Activated CD8-positive, alpha-beta memory T cell treated with anti-CD3 and anti-CD28 coated beads for 1 hour (primary cell): ENCODE measurements around the gene HUNK.

ENCODE experiments used
- DNase-seq, 2 donors: peaks; one replicate each; pipeline ENCODE4 v3.0.0-alpha.2; 2020; ENCODE audit warnings: low read depth in 1 of 2; ENCODE audit errors: extremely low read depth in 1 of 2

HUNK gene

DNA sequence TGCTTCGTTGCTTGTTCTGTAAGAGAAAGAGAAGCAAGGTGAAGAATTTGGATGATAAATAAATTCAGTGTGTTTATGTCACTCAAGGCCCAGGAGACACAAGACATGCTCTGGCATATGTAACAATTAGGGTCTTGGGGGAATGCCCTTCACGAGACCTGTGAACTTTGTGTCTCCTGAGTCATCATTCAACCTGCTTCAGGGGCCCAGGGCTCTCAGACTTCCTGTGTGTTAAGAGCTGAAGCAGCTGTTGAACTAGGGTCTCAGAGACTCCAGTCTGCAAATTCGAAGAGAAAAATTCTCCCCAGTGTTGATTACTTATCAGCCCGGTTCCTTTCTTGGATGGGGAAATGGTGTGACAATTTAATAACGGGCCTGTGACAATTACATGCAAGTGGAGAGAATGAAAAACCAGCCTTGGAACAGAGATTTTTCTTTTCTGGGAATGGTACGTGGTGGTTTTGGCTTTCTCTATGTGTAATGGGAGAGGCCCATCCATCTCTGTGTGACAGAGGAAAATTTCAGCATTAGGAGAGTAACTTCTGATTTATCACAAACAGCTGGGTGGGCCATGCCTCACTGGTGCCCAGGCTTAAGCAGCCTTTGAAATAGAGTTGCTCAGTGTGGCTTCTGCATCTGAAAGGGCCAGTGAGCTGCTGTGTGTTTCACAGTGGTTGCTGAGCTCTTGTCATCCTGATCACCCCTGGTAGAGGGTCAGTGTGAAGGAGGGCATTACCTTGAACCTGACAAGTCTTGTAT is 22.4 kb downstream of the HUNK start:
- DNase-seq = no peak

DNA sequence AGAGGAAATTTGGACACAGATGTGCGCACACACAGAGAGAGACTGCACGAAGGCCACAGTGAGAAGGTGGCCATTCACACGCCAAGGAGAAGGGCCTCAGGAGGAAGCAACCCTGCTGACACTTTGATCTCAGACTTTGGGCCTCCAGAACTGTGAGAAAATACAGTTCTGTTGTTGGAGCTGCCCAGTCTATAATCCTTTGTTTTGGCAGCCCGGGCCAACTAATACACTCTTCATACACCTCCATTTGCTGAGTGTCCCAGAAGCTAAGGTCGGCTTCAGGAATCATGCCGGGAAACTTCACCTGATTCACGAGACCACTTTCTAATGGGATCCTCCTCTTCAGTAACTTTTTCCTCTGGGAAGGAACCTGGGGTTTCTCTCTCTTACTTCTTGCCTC is 23.2 kb downstream of the HUNK start:
- no peak for DNase-seq

DNA sequence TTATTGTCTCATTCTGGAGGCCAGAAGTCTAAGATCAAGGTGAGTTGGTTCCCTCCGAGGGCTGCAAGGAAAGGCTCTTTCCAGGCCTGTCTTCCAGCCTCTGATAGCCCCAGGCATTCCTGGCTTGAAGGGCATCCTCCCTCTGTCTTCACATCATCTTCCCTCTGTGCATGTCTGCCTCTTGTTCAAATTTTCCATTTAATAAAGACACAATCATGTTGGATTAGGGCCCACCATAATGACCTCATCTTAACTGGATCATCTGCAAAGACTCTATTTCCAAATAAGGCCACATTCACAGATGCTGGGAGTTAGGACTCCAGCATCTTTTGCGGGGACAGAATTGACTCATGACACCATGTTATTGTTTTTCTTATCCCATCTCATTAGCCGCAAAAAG is 24.5 kb downstream of the HUNK start:
- no peak for DNase-seq

DNA sequence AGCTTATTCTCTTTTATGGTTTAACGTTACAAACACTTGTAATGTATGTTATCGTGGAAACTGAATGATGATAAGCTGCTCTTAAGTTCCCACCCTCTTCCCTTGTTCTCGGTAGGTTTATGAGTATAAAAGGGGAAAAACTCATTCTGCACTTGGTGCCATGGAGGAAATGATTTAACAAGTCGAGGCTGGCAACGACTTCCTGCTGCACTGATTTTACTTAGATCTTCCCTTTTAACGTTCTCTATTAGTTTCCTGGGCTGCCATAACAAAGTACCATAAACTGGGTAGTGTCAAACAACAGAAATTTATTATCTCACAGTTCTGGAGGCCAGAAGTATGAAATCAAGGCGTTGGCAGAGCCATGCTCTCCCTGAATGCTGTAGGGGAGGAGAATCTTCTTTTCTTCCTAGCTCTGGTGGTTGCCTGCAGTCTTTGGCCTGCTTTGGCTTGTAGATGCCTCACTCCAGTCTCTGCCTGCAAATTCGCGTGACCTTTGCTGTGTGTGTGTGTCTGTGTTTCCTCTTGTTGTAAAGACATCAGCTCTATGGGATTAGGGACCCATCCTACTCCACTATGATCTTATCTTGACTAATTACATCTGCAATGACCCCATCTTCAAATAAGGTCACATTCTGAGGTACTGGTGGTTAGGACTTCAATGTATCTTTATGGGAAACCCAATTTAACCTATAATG is 26.3 kb downstream of the HUNK start:
- no peak for DNase-seq

DNA sequence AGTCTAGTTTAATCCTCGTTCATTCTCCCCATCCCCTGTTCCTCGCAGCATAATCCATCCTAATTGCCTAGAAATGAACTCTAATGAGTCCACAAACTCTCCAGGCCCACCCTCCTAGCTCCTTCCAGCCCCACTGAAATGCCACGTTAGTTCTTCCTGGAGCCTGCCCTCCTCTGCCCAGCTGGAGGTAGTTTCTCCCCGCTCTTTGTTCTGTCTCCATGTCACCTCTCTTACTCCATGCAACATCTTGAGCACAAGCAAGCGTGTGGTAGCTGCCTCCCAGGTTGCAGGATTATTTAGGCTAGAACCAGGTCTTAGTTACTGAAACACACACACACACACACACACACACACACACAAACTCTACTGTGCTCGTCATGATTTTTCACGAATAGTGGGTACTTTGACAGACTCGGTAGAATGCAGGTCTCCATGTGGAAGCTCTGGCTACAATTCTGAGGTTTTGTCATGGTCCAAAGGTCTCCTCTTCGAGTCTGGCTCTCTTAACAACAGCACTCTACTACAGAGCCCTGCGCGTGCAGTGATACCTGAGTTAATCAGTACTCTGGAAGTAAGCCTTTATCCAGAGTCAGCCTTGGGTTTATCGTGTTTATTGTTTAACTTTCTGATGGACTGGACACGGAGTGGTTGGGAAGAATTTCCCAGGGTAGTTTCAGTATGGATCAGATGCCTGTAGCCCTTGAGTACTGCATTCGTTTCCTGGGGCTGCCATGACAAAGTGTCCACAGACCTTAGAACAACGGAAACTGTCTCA is 27.5 kb downstream of the HUNK start:
- no peak for DNase-seq

DNA sequence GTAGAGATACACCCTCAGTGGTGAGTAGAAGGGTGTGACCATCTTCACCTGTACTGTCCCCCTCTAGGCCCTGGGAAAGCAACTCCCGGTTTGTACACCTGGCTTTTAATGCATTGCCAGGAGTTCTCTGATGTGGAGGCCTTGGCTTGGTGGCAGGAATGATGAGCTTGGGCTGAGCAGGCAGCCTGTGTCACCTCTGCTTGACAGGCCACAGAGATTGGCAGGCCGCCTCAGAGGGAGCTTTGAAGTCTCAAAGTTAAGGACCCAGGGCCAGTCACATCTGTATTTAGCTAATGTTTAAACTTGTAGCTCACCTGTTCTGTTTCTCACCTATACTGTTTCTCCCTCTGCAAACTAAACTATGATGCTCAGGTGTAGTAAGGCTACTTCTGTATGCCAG is 28.5 kb downstream of the HUNK start:
- DNase-seq = no peak

DNA sequence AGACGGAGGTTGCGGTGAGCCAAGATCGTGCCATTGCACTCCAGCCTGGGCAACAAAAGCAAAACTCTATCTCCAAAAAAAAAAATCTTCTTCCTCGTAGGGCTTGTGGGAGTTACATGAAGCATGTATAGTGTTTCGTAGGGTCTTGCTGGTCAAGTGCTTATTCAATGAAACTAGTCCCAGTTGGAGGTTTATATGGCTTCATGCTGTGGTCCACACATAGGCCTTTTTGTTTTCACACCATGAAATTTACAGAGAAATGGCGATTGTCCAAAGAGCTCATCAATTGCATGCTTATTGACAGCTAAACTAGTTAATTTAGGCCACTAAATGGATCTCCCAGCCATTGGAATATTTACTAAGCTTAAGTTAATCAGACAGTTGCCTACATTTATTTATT is 29.6 kb downstream of the HUNK start:
- no peak for DNase-seq

DNA sequence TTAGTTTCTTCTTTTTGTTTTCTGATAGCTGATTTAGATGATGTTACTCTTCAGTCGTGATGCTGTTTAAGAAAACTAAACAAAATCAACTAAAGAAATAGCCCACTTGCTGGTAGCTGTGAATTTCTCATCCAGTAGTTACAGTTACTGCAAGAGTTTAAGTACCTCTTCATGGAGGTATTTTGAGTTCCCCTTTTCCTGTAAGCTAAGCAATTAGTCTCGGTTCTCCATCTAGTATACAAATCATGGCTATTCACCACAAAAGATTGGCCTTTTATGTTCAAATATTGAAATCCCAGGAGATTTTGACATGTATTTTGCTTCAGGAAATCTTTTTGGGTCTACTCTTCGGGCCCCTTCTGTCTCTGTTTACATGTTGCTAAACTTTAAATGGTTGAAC is 31.1 kb downstream of the HUNK start:
- no peak for DNase-seq

DNA sequence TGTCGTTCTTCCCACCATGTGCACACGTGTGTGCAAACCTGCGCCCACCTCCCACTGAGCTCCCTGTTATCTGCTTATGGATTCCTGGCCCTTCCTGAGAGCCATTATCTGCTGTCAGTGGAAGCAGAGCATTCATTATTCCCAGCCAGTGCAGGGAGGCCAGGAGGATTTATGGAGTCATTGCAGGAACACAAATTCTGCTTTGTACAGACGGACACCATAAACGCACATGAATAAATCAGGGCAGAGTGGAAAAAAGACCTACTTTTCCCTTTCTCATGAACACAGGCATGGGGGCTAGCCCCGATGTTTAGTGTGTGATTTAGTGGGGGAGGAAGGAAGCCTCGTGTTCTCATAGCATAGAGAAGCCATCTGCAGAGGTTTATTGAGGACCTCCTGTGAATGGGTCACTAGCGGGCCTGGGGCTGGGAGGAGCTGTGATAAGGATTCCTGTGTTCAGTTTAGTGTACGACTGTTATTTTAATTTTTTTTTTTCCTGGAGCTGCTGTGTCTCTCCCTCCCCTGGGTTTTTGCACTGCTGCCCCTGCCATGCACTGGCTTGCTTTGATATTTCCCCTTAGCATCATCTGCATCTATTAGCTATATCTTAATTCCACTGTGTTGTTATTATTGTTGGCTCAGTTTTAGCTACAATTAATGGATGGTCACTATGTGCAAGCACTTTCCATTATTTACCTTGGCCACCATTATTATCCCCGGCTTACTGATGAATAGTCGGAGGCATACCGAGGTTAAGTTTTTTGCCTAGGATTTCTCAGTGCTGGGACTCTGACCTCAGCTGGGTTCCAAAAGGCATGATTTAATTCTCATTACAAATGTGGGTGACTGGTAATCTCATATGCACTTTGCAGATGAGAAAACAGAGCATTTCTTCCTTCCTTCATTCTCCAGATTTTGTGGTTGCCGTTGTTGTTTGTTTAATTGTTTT is 33.0 kb downstream of the HUNK start:
- no peak for DNase-seq

DNA sequence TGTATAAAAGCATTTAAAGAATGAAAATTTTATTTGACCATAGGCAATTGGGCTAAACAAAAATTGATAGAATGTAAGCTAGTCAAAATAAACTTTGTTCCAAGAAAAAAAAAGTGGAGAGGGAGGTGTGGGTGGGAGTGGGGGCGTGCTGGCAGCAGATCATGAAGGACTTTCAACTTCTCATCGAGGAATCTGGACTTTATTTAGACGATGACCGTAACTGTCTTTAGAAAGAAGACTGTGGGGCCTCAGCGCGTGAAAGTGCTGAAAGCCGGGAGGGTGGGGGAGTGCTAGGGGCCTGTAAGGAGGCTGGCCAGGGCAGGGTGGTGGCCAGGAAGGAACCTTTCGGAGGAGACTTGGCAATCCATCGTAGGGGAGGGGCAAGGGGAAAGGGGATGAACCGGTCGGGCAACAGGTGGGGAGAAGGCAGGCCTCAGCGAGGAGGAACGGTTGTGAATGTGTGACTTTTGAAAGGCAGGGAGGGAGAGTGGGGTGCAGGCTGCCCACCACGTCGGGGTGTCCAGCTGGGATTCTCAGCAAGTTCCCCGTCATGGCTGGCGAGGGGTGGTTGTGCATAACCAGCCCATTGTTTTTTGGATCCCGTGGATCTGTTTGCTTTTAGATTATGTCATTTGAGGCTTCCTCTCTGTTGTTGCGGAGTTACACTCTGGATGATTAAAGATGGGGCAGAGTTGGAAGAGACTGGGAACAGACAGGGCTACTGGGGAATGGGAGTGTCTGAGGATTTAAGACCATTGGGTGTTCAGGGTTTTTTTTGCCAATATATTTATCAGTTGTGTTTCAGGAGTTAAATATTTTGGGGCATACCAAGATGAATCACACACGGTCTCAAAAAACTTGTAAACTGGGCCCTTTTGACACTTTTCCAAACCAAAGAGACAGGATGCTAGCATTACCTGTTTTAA is 35.5 kb downstream of the HUNK start:
- DNase-seq = no peak

DNA sequence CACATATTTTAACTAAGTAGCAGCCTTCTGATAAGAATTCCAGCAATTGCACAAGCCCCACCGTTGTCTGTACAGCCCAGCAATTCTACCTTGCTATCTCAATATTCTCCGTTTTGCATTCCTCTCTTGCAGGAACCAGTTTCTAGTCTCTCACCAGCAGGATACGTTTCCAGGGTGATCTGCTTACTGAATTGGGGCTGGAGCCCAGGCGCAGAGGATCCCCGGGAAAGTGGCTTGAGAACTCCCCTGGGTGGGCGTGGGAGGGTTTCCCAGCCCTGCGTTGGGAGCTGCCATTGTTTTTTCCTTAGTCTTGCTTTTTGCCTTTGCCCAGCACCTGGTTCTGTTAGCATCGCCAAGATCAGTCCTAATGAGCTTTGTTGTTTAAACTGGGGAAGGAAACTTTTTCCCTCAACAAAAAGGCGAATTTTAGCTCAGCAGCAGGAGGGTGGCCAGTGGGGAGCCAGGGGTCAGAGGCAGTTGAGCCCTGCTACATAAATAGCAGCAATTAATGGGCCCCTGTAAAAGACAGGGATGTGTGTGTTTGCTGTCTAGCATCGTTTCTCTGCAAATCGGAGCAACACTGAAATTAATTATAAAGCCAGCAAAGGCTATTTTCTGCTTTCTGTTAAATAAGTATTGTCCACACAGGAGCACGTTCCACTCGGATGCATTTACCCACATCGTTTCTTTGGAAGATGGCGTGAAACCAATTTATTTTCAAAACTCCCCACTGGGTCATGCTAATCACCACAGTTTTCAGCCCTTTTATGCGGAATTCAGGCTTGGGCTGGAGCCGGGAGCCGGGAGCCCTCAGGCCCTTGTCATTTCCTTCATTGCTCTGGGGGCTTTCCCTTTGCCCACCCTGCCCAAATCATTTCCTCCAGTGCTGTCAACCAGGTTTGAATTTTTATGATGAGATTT is 36.6 kb downstream of the HUNK start:
- no peak for DNase-seq

DNA sequence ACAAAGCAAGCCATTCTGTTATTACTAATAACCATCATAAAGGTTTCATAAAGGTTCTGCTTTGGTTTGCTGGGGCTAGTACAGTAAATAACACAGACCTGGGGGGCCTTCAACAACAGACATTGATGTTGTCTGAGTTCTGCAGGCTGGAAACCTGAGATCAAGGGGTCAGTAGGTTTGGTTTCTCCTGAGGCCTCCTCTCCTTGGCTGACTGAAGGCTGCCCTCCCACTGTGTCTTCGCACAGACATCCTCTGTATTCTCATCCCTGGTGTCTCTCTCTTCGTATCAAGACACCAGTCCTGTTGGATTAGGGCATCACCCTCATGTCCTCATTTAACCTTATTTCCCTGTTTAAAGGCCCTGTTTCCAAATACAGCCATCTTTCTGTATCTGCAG is 37.3 kb downstream of the HUNK start:
- DNase-seq = no peak

DNA sequence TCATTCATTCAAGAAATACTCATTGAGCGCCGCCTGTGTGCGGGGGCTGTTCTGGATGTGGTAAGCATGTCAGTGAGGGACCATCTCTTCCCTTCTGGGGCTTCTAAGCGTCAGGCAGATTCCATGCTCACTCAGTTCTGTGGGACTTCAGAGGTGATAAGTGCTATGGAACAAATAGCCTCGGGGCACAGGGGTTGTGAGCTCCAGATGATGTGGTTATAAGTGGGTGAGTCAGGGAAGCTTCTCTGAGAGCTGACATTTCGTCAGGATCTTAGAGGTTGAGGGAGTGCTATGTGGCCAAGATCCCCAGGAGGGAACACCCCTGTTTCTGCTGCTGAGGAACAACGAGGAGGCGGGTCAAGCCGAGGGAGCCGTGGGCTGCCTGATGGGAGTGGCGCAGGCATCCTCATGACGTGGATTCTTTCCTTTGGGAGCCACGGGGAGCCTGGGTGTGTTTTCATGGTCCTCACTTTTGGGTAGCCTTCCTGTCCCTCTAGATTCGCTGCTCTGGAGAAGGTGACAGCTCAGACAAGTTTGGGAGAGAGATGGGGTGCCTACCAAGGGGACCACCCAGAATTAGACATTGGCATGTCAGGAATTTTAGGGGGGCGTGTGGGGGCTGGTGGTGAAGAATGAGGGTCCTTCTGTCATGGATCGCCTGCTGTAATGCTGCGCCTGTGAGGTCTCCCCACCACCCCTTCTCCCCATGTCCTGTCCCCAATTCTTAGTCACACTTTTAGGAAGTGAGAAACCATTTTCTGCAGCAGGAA is 38.5 kb downstream of the HUNK start:
- DNase-seq = no peak

DNA sequence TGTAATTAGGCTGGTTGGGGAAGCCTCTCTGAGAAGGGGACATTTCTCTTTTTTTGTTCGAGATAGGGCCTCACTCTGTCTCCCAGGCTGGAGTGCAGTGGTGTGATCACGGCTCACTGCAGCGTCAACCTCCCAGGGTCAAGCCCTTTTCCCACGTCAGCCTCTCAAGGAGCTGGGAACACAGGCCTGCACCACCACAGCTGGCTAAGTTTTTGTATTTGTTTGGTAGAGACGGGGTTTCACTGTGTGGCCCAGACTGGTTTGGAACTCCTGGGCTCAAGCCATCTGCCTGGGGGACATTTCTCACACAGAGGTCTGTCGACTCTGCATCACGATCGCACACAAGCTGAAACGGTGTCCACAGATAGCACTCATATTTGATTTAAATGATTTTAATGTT is 39.7 kb downstream of the HUNK start:
- no peak for DNase-seq

DNA sequence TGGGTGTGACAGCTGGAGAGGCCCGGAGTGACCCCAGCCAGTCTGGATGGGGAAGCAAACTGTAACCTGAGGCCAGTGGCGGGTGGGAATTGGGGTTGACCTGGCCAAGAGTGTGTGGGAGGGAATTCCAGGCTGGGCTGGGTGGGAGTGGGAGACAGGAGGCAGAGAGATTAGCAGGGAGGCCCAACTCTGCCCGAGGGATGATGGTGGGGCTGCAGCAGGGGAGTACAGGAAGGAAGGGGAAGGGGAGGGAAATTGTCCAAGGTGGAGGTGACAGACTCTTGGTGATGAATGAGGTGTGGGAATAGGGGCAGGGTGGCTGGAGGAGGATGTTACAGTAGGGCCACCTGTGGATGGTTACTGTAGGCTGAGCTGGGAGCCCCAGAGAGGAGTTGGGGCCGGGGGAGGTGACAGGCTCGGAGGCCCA is 40.4 kb downstream of the HUNK start:
- no peak for DNase-seq

DNA sequence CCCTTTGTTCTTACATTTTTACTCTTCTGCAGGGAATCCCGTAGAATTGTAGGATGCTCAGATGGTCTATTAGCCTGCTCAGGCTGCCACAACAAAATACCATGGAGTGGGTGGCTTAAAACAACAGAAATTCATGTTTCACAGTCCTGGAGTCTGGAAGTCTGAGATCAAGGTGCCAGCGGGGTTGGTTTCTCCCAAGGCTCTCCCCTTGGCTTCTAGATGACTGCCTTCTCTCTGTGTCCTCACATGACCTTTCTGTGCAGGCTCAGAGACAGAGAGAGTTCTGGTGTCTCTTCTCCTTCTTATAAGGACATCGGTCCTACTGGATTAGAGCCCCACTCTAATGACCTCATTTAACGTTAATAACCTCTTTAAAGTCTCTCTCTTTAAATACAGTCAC is 41.7 kb downstream of the HUNK start:
- no peak for DNase-seq

DNA sequence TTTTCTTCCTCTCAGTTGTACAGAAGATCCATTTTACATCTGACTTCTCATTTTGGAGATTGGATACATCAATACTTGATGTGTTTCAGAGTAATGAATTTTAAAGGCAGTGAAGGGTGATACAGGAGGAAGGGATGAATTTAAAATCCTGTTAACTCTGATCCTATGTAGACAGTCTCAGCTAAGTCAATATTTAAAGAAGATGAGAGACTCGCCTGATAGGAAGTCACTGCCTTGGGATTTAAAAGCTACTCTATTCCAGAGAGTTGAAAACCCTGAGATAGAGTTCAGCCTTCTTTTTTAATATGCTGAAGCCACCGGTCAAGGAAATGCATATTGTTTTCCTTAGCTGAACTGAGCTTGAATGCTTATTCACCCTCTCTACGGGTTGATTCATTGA is 42.7 kb downstream of the HUNK start:
- no peak for DNase-seq

DNA sequence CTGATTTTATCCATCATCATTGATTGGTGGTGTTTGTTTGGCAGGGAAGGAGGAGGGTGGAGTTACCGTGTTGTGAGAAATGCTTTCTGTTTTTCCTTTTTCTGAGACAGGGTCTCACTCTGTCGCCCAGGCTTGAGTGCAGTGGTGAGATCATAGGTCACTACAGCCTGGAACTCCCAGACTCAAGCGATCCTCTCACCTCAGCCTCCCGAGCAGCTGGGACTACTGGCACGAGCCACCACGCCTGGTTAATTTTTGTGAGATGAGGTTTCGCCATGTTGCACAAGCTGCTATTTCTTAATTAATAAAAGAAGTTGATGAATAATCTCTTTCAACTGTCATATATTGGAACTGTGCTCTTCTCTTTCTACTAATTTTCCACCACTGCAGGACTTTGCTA is 44.3 kb downstream of the HUNK start:
- no peak for DNase-seq
